Testis (tissue), 5 donors: Measurements from ENCODE around the gene TM6SF1. TPM values are rescaled to one million over a fixed set of nuclear protein-coding genes. Genes with fewer than 3 reads are reported as not detected.

Source experiments
- DNase-seq: peaks from one replicate; pipeline ENCODE4 v3.0.0-alpha.2; 2019
- H3K27ac ChIP-seq, 2 donors: fragments of 200-600 bp; sonication (generic); one replicate each; pipeline ENCODE4 v1.5.1; 2019
- H3K27me3 ChIP-seq: fragments of 200-600 bp; sonication (generic); one replicate; pipeline ENCODE4 v1.5.1; 2019
- H3K36me3 ChIP-seq: fragments of 200-600 bp; sonication (generic); one replicate; pipeline ENCODE4 v1.5.1; 2017; ENCODE audit warnings: low read depth; ENCODE audit errors: missing control alignments
- H3K4me1 ChIP-seq: fragments of 200-600 bp; sonication (generic); one replicate; pipeline ENCODE4 v1.5.1; 2019
- H3K4me3 ChIP-seq, 2 donors: fragments of 200-600 bp; sonication (generic); one replicate each; pipeline ENCODE4 v1.5.1; 2017 to 2019
- H3K9me3 ChIP-seq: fragments of 200-600 bp; sonication (generic); one replicate; pipeline ENCODE4 v1.5.1; 2017
- POLR2A ChIP-seq: fragments of 450-650 bp; IDR thresholded peaks from one replicate; pipeline ENCODE4 v1.6.1; 2017; ENCODE audit warnings: antibody characterized with exemption, mild to moderate bottlenecking, moderate library complexity
- WGBS, 2 donors: methylation state at CpG; one replicate each; pipeline ENCODE4 v1.1.5; 2018; 5-methylcytosine and 5-hydroxymethylcytosine counted together
- intact Hi-C: fragments of 100-400 bp; cut with DNase I; formaldehyde crosslinking; loops from one replicate; pipeline ENCODE4 v1.15.1; 2023; ENCODE audit warnings: low total_unique reads
- long read RNA-seq, 2 donors: transcript quantifications; one replicate each; lab custom pipeline, GENCODE V29; 2026
- polyA plus RNA-seq: library from polyadenylated mRNA; stranded (reverse); fragments of 350-450 nt; fragmentation: Illumina TruSeq; extraction: RNeasy Lipid Tissue Mini Kit (QIAGEN cat#74804); gene quantifications from one replicate; pipeline ENCODE4 v1.2.3, GENCODE V29; 2014; ENCODE audit warnings: low read depth, low replicate concordance; ENCODE audit not compliant: insufficient read depth
- total RNA-seq, 2 donors: library from RNA; depleted of rRNA; stranded (reverse); fragments of >200 nt; gene quantifications; one replicate each; pipeline ENCODE4 v1.2.3, GENCODE V29; 2016
- TF ChIP-seq, protein P1 (sequence below), 3 experiments: fragments of 450-650 bp in 2 of 3; fragments of 200-600 bp in 1 of 3; sonication (generic) in 1 of 3; IDR thresholded peaks; one replicate each; pipeline ENCODE4 v1.5.1; 2016 to 2019; ENCODE audit warnings: antibody characterized with exemption in 3 of 3, mild to moderate bottlenecking in 2 of 3, moderate library complexity in 1 of 3

The TM6SF1 gene
- total RNA-seq (1 to 10 TPM; 3.0 to 5.0 TPM), polyA plus RNA-seq (9.7 TPM)
- long read RNA-seq, donor 1, partial matches to known transcripts: 17 of 17 reads
- long read RNA-seq, donor 1, other reads (novel, unspliced or antisense): 0 of 17 reads
- long read RNA-seq, donor 2: 0 reads

GRCh38 chr15:83106994-83107840 is at the start of gene TM6SF1:
Gene TM6SF1 (plus strand): TSS chr15:83107645. CDS start chr15:83107681, 36 bp downstream.
- peak; percentile 19 for DNase-seq
- Histone ChIP-seq H3K4me3 (peak within 1 kb of the TSS; percentile 55 to 62), H3K27me3 (no peaks in the 10 kb centered on the region), H3K4me1 (no peaks in the 10 kb centered on the region), H3K36me3 (no peaks in the 10 kb centered on the region), H3K9me3 (no peaks in the 10 kb centered on the region), H3K27ac (peak within 1 kb of the TSS in 1 of 2 donors; percentile 18)
- WGBS, 2 donors: 0 to 2% methylated on average over 8 to 81 of the region's 97 CpGs
- intact Hi-C loops: no loop called here
- TF ChIP-seq, protein P1, sequence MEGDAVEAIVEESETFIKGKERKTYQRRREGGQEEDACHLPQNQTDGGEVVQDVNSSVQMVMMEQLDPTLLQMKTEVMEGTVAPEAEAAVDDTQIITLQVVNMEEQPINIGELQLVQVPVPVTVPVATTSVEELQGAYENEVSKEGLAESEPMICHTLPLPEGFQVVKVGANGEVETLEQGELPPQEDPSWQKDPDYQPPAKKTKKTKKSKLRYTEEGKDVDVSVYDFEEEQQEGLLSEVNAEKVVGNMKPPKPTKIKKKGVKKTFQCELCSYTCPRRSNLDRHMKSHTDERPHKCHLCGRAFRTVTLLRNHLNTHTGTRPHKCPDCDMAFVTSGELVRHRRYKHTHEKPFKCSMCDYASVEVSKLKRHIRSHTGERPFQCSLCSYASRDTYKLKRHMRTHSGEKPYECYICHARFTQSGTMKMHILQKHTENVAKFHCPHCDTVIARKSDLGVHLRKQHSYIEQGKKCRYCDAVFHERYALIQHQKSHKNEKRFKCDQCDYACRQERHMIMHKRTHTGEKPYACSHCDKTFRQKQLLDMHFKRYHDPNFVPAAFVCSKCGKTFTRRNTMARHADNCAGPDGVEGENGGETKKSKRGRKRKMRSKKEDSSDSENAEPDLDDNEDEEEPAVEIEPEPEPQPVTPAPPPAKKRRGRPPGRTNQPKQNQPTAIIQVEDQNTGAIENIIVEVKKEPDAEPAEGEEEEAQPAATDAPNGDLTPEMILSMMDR (IDR thresholded peaks at IDR 0.05): no peak
- TF ChIP-seq POLR2A: no peak

DNA sequence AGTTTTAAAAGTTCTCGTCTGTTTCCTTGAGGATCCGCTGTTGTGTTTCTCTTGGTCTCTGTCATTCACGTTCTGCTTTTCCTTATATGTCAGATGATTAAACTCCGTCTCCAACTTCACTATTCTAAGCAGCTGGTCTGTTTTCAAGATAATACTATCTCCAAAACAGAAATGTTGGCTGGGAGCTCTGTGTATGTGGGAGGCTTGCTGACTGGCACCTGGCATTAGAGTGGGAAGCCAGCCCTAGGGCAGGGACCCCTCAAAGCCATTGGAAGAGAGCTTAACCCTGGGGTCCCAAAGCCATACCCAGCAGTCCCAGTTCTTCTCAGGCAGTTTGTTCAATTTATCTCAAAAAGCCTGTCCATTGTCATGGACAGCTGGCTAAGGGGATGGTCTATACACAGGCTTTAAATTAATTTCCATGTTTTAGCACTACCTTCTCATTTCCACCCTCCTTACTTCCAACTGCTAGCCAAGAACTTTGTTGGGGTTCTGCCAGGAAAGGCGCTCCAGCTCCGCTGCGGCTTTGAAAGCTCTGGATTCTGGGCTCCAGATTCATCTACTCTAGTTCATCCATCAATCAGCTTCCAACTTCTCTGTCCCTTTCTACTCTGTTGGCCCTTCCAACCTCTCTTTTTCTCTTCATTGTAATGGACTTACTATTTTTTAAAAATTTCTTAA is 49.6 kb upstream of the TM6SF1 start:
- no peak overlapping the region for H3K4me3 ChIP-seq
- peaks cover 13% of the 10 kb centered on the region for H3K4me1 ChIP-seq
- TF ChIP-seq, protein P1 (IDR thresholded peaks at IDR 0.05): no peak
- TF ChIP-seq POLR2A: no peak
- DNase-seq: peak; percentile 41
- WGBS, 2 donors: 46 to 58% methylated on average over 7 of the region's 7 CpGs
- H3K36me3 ChIP-seq: no peaks in the 10 kb centered on the region
- H3K9me3 ChIP-seq: no peaks in the 10 kb centered on the region
- no peaks in the 10 kb centered on the region for H3K27me3 ChIP-seq
- intact Hi-C loops: no loop called here
- no peak overlapping the region for H3K27ac ChIP-seq

DNA sequence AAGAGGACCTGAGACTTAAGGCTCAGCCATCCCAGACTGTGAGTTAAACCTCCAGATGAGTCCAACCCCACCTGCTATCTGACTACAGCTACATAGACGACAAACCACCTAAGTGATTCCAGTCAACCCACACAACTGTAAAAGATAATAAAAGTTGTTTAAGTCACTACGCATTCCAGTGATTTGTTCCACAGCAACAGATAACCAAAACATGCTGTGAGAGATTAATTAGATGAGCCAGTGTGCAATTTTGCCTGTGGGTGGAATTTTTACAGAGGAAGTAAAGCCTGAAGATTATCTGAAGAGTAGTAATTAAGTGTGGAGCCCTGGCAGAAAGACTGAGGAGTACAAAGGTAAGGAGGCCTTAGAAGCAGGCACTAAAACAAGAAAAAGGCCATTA is 45.8 kb upstream of the TM6SF1 start:
- intact Hi-C loops: no loop called here
- no peak overlapping the region for H3K4me3 ChIP-seq
- WGBS, 2 donors: 45 to 54% methylated on average over 2 of the region's 2 CpGs
- TF ChIP-seq POLR2A: no peak
- TF ChIP-seq, protein P1 (IDR thresholded peaks at IDR 0.05): no peak
- no peaks in the 10 kb centered on the region for H3K36me3 ChIP-seq
- H3K4me1 ChIP-seq: peaks cover 22% of the 10 kb centered on the region
- peak overlapping the region in 1 of 2 donors; percentile 46 for H3K27ac ChIP-seq
- no peaks in the 10 kb centered on the region for H3K27me3 ChIP-seq
- H3K9me3 ChIP-seq: no peaks in the 10 kb centered on the region
- no peak for DNase-seq

DNA sequence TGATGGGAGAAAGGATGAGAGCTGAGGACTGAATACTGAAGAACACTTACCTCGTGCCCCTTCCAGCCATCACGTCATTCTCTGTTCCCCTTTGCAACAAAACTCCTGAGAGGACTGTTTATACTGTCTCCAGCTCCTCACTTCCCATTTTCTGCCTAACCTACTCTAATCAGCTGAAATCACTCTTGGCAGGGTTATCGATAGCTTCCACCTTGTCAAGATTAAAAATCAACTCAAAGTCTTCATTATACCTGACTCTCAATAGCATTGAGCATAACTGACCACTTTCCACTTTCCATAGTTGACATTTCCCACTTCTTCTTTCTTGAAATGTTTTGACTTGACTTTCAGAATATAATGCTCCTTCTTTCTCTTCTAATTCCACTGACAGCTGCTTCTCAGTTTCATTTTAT is 44.7 kb upstream of the TM6SF1 start:
- 67 to 78% methylated on average over 3 of the region's 3 CpGs for WGBS, 2 donors
- H3K4me1 ChIP-seq: peaks cover 27% of the 10 kb centered on the region
- no peaks in the 10 kb centered on the region for H3K27me3 ChIP-seq
- H3K9me3 ChIP-seq: no peaks in the 10 kb centered on the region
- no peak overlapping the region for H3K4me3 ChIP-seq
- TF ChIP-seq, protein P1 (IDR thresholded peaks at IDR 0.05): no peak
- TF ChIP-seq POLR2A: no peak
- intact Hi-C loops: no loop called here
- H3K36me3 ChIP-seq: no peaks in the 10 kb centered on the region
- peak overlapping the region; percentile 5 to 44 for H3K27ac ChIP-seq
- DNase-seq: no peak
